HepG2 (cell line): ENCODE data around the gene PLIN4. TPM values are rescaled to one million over a fixed set of nuclear protein-coding genes. Genes with fewer than 3 reads are reported as not detected.

ENCODE experiments used
- ARID3A ChIP-seq: IDR thresholded peaks from 2 replicates; pipeline ENCODE4 v1.6.1; 2012; ENCODE audit warnings: low read depth, low read length, improper control_type of control experiment
- BHLHE40 ChIP-seq: IDR thresholded peaks from 2 replicates; pipeline ENCODE4 v1.6.1; 2011; ENCODE audit warnings: low read length, improper control_type of control experiment
- CERS6 ChIP-seq: sonication (generic); formaldehyde crosslinking; IDR thresholded peaks from 2 replicates; pipeline ENCODE4 v1.5.0; 2020; ENCODE audit warnings: missing genetic modification reagents
- DR1 ChIP-seq: sonication (generic); formaldehyde crosslinking; IDR thresholded peaks from 2 replicates; pipeline ENCODE4 v1.8.0; 2021; ENCODE audit warnings: mild to moderate bottlenecking, missing genetic modification reagents, inconsistent platforms
- E2F2 ChIP-seq: sonication (generic); formaldehyde crosslinking; IDR thresholded peaks from 2 replicates; pipeline ENCODE4 v1.4.0; 2020; ENCODE audit warnings: missing genetic modification reagents, borderline replicate concordance
- FOXK1 ChIP-seq: sonication (generic); formaldehyde crosslinking; IDR thresholded peaks from 2 replicates; pipeline ENCODE4 v1.4.0; 2020; ENCODE audit warnings: low read depth, missing genetic modification reagents, borderline replicate concordance
- NFE2L1 ChIP-seq: sonication (generic); formaldehyde crosslinking; IDR thresholded peaks from 2 replicates; pipeline ENCODE4 v1.4.0; 2020; ENCODE audit warnings: missing genetic modification reagents, mild to moderate bottlenecking, borderline replicate concordance
- RNF219 ChIP-seq: sonication (generic); formaldehyde crosslinking; IDR thresholded peaks from 2 replicates; pipeline ENCODE4 v1.5.0; 2020; ENCODE audit warnings: mild to moderate bottlenecking, missing genetic modification reagents
- SMAD1 ChIP-seq: sonication (generic); formaldehyde crosslinking; IDR thresholded peaks from 2 replicates; pipeline ENCODE4 v1.4.0; 2020; ENCODE audit warnings: missing genetic modification reagents, low read depth, mild to moderate bottlenecking, borderline replicate concordance
- SOX6 ChIP-seq, 2 experiments: fragments of 450-650 bp in 1 of 2; sonication (generic) in 1 of 2; formaldehyde crosslinking in 1 of 2; IDR thresholded peaks; 2 replicates each; pipeline versions ENCODE4 v1.4.0 to v1.6.1; 2017 to 2020; ENCODE audit warnings: antibody characterized with exemption in 1 of 2, mild to moderate bottlenecking in 1 of 2, missing genetic modification reagents in 1 of 2
- SPEN ChIP-seq: sonication (generic); formaldehyde crosslinking; IDR thresholded peaks from 2 replicates; pipeline ENCODE4 v1.5.1; 2020; ENCODE audit warnings: low read depth, mild to moderate bottlenecking, missing genetic modification reagents
- ZFP41 ChIP-seq: sonication (generic); formaldehyde crosslinking; IDR thresholded peaks from 2 replicates; pipeline ENCODE4 v1.4.0; 2020; ENCODE audit warnings: mild to moderate bottlenecking, missing genetic modification reagents, borderline replicate concordance
- ZNF687 ChIP-seq: sonication (generic); formaldehyde crosslinking; IDR thresholded peaks from 2 replicates; pipeline ENCODE4 v1.5.1; 2020; ENCODE audit warnings: mild to moderate bottlenecking, missing genetic modification reagents, moderate library complexity
- polyA plus RNA-seq, 8 experiments: library from polyadenylated mRNA; depleted of rRNA in 3 of 8; stranded (reverse) in 7 of 8; unstranded in 1 of 8; fragments of >200 nt; fragmentation: Illumina TruSeq in 4 of 8; extraction: Trizol in 4 of 8; gene quantifications; 2 replicates each; pipeline versions ENCODE4 v1.2.1 to v1.2.3, GENCODE V29; 2011 to 2016; ENCODE audit warnings: low read depth in 4 of 8, missing spikeins in 1 of 8, mixed read lengths in 1 of 8; ENCODE audit not compliant: insufficient read depth in 1 of 8
- total RNA-seq, 5 experiments: library from RNA; depleted of rRNA; stranded (reverse); fragments of >200 nt; fragmentation: Illumina TruSeq; extraction: Trizol; gene quantifications; 2 replicates each; pipeline ENCODE4 v1.2.3, GENCODE V29; 2016; ENCODE audit warnings: low read depth in 1 of 5

PLIN4 gene
- total and polyA plus RNA-seq, 2 of the 13 experiments (the other 11 are each of a cell fraction or from before 2014, with no cell fraction given), result 1.1 to 1.3 TPM

GRCh38 chr19:4539693-4540581 is 21.7 kb upstream of the PLIN4 start, which contains the start of gene LRG1 (continued):
- no peak for TF ChIP-seq RNF219 (CRISPR knock-in tag)
- TF ChIP-seq ZFP41 (CRISPR knock-in tag), result no peak
- TF ChIP-seq E2F2, result no peak
- no peak for TF ChIP-seq SMAD1 (CRISPR knock-in tag)
- TF ChIP-seq ARID3A, result no peak
- TF ChIP-seq DR1, result peak; percentile 96
- TF ChIP-seq ZNF687 (CRISPR knock-in tag), result peak; percentile 78
- TF ChIP-seq CERS6, result no peak
- TF ChIP-seq SPEN (CRISPR knock-in tag), result no peak
- no peak for TF ChIP-seq NFE2L1 (CRISPR knock-in tag)
- TF ChIP-seq SOX6 (IDR thresholded peaks at IDR 0.05), result no peak
- TF ChIP-seq SOX6 (CRISPR knock-in tag; IDR thresholded peaks at IDR 0.05), result peak; percentile 70; the same call in 1 of the 2 replicates
- no peak; the same call in 1 of the 2 replicates for TF ChIP-seq BHLHE40
- TF ChIP-seq FOXK1 (CRISPR knock-in tag), result no peak
